Transverse colon (tissue), 4 donors: Measurements from ENCODE around the gene MAZ.

Source experiments
- EP300 ChIP-seq: sonication (generic); formaldehyde crosslinking; IDR thresholded peaks from one replicate; pipeline ENCODE4 v1.6.1; 2017; ENCODE audit warnings: antibody characterized with exemption, low read depth
- POLR2A ChIP-seq: fragments of 450-650 bp; IDR thresholded peaks from one replicate; pipeline ENCODE4 v1.6.1; 2016; ENCODE audit warnings: antibody characterized with exemption, mild to moderate bottlenecking, moderate library complexity
- POLR2AphosphoS5 ChIP-seq, 3 donors: sonication (generic); formaldehyde crosslinking; IDR thresholded peaks; one replicate each; pipeline ENCODE4 v1.6.1; 2016; ENCODE audit warnings: antibody characterized with exemption in 3 of 3
- TF ChIP-seq, protein P1 (sequence below), 5 experiments: fragments of 200-600 bp in 3 of 5; fragments of 450-650 bp in 2 of 5; sonication (generic) in 3 of 5; IDR thresholded peaks; 1 replicate in 2 of 5; 2 replicates in 3 of 5; pipeline ENCODE4 v1.5.1; 2016 to 2017; ENCODE audit warnings: antibody characterized with exemption in 5 of 5, inconsistent platforms in 3 of 5, mild to moderate bottlenecking in 2 of 5, moderate library complexity in 1 of 5

DNA sequence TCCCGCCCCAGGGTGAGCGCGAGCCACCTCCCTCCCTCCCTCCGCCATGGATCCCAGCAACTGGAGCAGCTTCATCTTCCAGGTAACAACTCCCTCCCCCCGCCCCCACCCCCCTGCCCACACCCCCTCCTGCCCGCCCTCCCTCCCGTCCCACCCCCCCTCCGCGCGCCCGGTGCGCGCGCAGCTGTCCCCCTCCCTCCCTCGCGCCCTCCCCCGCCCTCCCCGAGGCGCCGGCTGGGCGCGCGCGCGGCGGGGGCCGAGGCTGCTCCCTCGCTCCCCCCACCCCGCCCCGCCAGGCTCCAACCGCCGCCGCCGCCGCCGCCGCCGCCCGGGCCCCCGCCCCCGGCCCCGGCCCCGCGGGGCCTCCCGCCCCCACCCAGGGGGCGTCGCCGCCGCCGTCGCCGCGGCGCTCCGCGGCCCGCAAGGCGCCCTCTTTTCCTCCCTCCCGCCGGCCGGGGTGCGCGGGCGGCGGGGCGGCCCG lies at the start of gene MAZ:
- TF ChIP-seq, protein P1, sequence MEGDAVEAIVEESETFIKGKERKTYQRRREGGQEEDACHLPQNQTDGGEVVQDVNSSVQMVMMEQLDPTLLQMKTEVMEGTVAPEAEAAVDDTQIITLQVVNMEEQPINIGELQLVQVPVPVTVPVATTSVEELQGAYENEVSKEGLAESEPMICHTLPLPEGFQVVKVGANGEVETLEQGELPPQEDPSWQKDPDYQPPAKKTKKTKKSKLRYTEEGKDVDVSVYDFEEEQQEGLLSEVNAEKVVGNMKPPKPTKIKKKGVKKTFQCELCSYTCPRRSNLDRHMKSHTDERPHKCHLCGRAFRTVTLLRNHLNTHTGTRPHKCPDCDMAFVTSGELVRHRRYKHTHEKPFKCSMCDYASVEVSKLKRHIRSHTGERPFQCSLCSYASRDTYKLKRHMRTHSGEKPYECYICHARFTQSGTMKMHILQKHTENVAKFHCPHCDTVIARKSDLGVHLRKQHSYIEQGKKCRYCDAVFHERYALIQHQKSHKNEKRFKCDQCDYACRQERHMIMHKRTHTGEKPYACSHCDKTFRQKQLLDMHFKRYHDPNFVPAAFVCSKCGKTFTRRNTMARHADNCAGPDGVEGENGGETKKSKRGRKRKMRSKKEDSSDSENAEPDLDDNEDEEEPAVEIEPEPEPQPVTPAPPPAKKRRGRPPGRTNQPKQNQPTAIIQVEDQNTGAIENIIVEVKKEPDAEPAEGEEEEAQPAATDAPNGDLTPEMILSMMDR (IDR thresholded peaks at IDR 0.05), result no peak
- TF ChIP-seq POLR2A (no peak), EP300 (no peak), POLR2AphosphoS5 (IDR thresholded peaks at IDR 0.05) (no peak)
